HG02981 (cell line): ENCODE results near the gene PCLO.
"Not testable (repeated sequence)": the region's sequence is repeated elsewhere in the genome, so short reads cannot be mapped to it uniquely, and the experiment has no call there.

ENCODE experiments used
- ATAC-seq: cut with Tn5 transposase; IDR thresholded peaks from one replicate; pipeline ENCODE4 v1.9.1; 2021; ENCODE audit warnings: mild to moderate bottlenecking, moderate library complexity; ENCODE audit not compliant: unreplicated experiment

The PCLO gene

GRCh38 chr7:82745117-82745516 is 417.6 kb downstream of the PCLO start:
- ATAC-seq, result no peak

- no peak for ATAC-seq
These were observed 420.5 kb downstream of the PCLO start for GRCh38 chr7:82742163-82742562.

- no peak for ATAC-seq
These were observed 421.2 kb downstream of the PCLO start for GRCh38 chr7:82741493-82741892.

GRCh38 chr7:82740246-82740848 is 422.3 kb downstream of the PCLO start:
- no peak for ATAC-seq

GRCh38 chr7:82736633-82737032 is 426.1 kb downstream of the PCLO start:
- ATAC-seq, result no peak

GRCh38 chr7:82732677-82733076 is 430.0 kb downstream of the PCLO start:
- no peak for ATAC-seq

GRCh38 chr7:82729172-82730030 is 433.3 kb downstream of the PCLO start:
- no peak for ATAC-seq

GRCh38 chr7:82726038-82726800 is 436.5 kb downstream of the PCLO start:
- ATAC-seq, result no peak

GRCh38 chr7:82723411-82723810 is 439.3 kb downstream of the PCLO start:
- ATAC-seq, result no peak

- ATAC-seq, result no peak
These were observed 439.7 kb downstream of the PCLO start for GRCh38 chr7:82722946-82723345.

GRCh38 chr7:82715344-82715743 is 447.3 kb downstream of the PCLO start:
- ATAC-seq, result no peak

- no peak for ATAC-seq
These were observed 447.8 kb downstream of the PCLO start for GRCh38 chr7:82714883-82715282.

- no peak for ATAC-seq
These were observed 449.2 kb downstream of the PCLO start for GRCh38 chr7:82713506-82713905.

GRCh38 chr7:82706344-82706743 is 456.3 kb downstream of the PCLO start:
- not testable (repeated sequence) for ATAC-seq

GRCh38 chr7:82705517-82706260 is 457.0 kb downstream of the PCLO start:
- no peak for ATAC-seq

- no peak for ATAC-seq
These were observed 458.6 kb downstream of the PCLO start for GRCh38 chr7:82704121-82704520.
